ENCODE data around the gene CAPS. TPM values are rescaled to one million over a fixed set of nuclear protein-coding genes. Genes with fewer than 3 reads are reported as not detected.

CAPS gene
- total and polyA plus RNA-seq, 5 donors from 2014 or later = 1.2 to 38.8 (median 2.9) TPM

- Histone ChIP-seq H3K9me3 (ENCODE audit: control insufficient read depth in 2 of 2, low read length in 2 of 2) (no peaks in the 10 kb centered on the region), H3K4me1 (ENCODE audit: control insufficient read depth, insufficient read depth, low read length, poor library complexity, severe bottlenecking) (no peaks in the 10 kb centered on the region), H3K27ac (ENCODE audit: insufficient read depth, low read length, poor library complexity, severe bottlenecking) (no peak overlapping the region), H3K27me3 (ENCODE audit: control insufficient read depth, insufficient read depth, low read length) (no peaks in the 10 kb centered on the region), H3K4me3 (ENCODE audit: low read depth, low read length) (no peak overlapping the region), H3K36me3 (ENCODE audit: control insufficient read depth, insufficient read depth, low read length) (peaks cover 48% of the 10 kb centered on the region)
- no peaks in the 10 kb centered on the region for H3K4me1 Mint-ChIP-seq
- no peak overlapping the region for H3K4me3 Mint-ChIP-seq
- H3K27ac Mint-ChIP-seq = no peak overlapping the region
- ATAC-seq (ENCODE audit: low read depth in 2 of 2) (no peak), DNase-seq (no peak)
- no peaks in the 10 kb centered on the region for H3K27me3 Mint-ChIP-seq
- no peaks in the 10 kb centered on the region for H3K9me3 Mint-ChIP-seq
- H3K36me3 Mint-ChIP-seq = peaks cover 5% of the 10 kb centered on the region
Observed at GRCh38 chr19:5916181-5916708, 2.2 kb downstream of the CAPS start.

DNA sequence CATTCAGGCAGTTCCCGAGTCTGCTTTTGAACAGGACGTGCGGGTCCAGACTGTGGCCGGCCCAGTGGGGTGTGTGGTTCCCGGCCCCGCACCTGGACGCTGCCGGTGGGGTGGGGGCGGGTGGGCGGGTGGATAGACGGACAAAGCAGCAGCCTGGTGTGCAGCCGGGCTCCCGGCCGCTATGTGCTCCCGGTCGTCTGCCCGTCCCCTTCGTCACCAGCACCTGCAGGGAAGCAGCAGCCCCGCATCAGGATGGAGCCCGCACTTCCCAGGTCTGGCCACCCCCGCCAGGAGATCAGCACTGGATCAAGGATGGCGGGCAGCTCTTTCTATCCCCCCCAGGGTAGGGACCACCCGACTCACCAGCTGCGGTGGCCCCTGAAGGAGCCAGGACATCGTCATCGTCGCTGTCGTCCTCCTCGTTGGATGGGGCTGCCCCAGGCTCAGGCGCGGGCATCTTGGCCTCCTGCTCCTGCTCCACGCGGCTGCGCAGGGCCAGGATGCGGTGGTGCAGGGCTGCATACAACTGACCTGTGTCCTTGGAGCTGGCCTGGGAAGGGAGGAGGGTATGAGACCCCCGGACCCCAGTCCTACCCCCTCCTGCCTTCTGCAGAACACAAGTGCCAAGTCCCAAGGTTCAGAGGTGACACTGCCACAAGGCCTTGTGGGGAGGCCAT, 3.5 kb downstream of the CAPS start:
- H3K27me3 Mint-ChIP-seq = no peaks in the 10 kb centered on the region
- H3K9me3 Mint-ChIP-seq = no peaks in the 10 kb centered on the region
- no peak for ATAC-seq (ENCODE audit: low read depth in 2 of 2)
- Histone ChIP-seq H3K36me3 (ENCODE audit: control insufficient read depth, insufficient read depth, low read length) (peaks cover 61% of the 10 kb centered on the region), H3K27me3 (ENCODE audit: control insufficient read depth, insufficient read depth, low read length) (no peaks in the 10 kb centered on the region), H3K4me1 (ENCODE audit: control insufficient read depth, insufficient read depth, low read length, poor library complexity, severe bottlenecking) (no peaks in the 10 kb centered on the region), H3K4me3 (ENCODE audit: low read depth, low read length) (no peak overlapping the region), H3K27ac (ENCODE audit: insufficient read depth, low read length, poor library complexity, severe bottlenecking) (no peak overlapping the region), H3K9me3 (ENCODE audit: control insufficient read depth in 2 of 2, low read length in 2 of 2) (no peaks in the 10 kb centered on the region)
- peaks cover 14% of the 10 kb centered on the region for H3K36me3 Mint-ChIP-seq
- no peak for DNase-seq
- H3K4me3 Mint-ChIP-seq = no peak overlapping the region
- no peaks in the 10 kb centered on the region for H3K4me1 Mint-ChIP-seq
- H3K27ac Mint-ChIP-seq = no peak overlapping the region

DNA sequence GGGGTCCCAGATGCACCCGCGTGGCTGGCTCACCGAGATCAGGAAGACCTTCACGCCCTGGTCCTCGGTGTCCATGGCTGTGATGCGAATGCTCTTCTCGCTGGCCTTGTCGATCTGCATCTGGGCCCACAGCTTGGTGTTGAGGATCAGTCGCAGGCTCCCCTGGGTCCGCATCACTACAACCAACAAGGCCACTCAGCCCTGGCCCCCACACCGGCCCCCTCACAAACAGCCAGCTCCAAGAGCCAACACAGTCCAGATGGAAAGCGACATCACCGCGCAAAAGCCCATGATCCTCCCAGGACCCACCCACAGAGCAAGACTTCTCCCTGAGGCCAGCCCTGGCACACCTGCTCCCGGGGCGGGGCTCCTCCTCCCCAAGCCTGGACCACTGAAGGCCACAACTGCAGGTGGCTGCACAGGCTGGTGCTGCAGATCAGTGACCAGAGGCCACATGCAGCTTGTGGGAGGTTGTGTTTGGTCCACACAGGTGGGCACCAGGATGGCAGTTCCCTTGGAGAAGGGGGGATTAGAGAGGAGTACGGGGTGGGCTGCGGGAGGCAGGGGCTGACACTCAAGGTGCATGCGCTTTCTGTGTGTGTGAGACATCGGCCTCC, 4.5 kb downstream of the CAPS start:
- H3K4me3 Mint-ChIP-seq = no peak overlapping the region
- H3K27me3 ChIP-seq (ENCODE audit: control insufficient read depth, insufficient read depth, low read length) = no peaks in the 10 kb centered on the region
- no peaks in the 10 kb centered on the region for H3K27me3 Mint-ChIP-seq
- no peak for ATAC-seq (ENCODE audit: low read depth in 2 of 2)
- H3K9me3 ChIP-seq (ENCODE audit: control insufficient read depth in 2 of 2, low read length in 2 of 2) = no peaks in the 10 kb centered on the region
- H3K9me3 Mint-ChIP-seq = no peaks in the 10 kb centered on the region
- no peak for DNase-seq
- H3K4me1 Mint-ChIP-seq = peaks cover 0 to 3% (median 0%) of the 10 kb centered on the region in 4 donors
- H3K4me1 ChIP-seq (ENCODE audit: control insufficient read depth, insufficient read depth, low read length, poor library complexity, severe bottlenecking) = no peaks in the 10 kb centered on the region
- peaks cover 18% of the 10 kb centered on the region for H3K36me3 Mint-ChIP-seq
- no peak overlapping the region for H3K4me3 ChIP-seq (ENCODE audit: low read depth, low read length)
- no peak overlapping the region for H3K27ac Mint-ChIP-seq
- no peak overlapping the region for H3K27ac ChIP-seq (ENCODE audit: insufficient read depth, low read length, poor library complexity, severe bottlenecking)
- H3K36me3 ChIP-seq (ENCODE audit: control insufficient read depth, insufficient read depth, low read length) = peaks cover 70% of the 10 kb centered on the region

DNA sequence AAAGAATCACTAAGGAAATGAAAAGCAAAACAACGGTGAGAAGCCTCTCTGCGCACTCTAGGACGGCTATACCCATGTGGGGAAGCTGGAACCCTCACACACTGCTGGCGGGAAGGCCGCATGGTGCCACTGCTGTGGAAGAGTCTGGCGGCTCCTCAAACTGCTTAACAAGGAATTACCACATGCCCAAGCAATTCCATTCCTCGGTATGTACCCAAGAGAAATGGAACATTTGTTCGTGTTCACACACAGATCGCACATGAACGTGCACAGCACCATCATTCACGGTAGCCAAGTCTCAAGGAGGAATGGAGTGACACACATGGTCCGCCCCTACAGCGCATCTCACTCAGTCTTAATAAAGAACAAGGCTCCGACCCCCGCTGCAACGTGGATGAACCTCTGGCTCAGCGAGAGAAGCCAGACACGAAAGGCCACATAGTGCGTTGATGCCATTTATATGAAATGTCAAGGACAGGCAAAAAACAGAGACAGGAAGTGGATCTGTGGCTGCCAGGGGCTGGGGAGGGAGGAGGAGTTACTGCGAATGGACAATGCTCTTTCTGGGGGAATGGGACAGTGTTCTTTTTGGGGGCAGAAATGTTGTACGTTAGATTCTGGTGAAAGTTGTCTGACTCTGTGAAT, 7.6 kb downstream of the CAPS start:
- Histone ChIP-seq H3K36me3 (ENCODE audit: control insufficient read depth, insufficient read depth, low read length) (peaks cover 91% of the 10 kb centered on the region), H3K4me1 (ENCODE audit: control insufficient read depth, insufficient read depth, low read length, poor library complexity, severe bottlenecking) (no peaks in the 10 kb centered on the region), H3K9me3 (ENCODE audit: control insufficient read depth in 2 of 2, low read length in 2 of 2) (no peaks in the 10 kb centered on the region), H3K27me3 (ENCODE audit: control insufficient read depth, insufficient read depth, low read length) (no peaks in the 10 kb centered on the region), H3K27ac (ENCODE audit: insufficient read depth, low read length, poor library complexity, severe bottlenecking) (no peak overlapping the region), H3K4me3 (ENCODE audit: low read depth, low read length) (no peak overlapping the region)
- no peaks in the 10 kb centered on the region for H3K9me3 Mint-ChIP-seq
- H3K27ac Mint-ChIP-seq = peak overlapping the region in 1 of 3 donors; percentile 38
- no peak for DNase-seq
- no peak for ATAC-seq (ENCODE audit: low read depth in 2 of 2)
- no peak overlapping the region for H3K4me3 Mint-ChIP-seq
- H3K4me1 Mint-ChIP-seq = peaks cover 0 to 3% (median 0%) of the 10 kb centered on the region in 4 donors
- no peaks in the 10 kb centered on the region for H3K27me3 Mint-ChIP-seq
- peaks cover 16% of the 10 kb centered on the region for H3K36me3 Mint-ChIP-seq

DNA sequence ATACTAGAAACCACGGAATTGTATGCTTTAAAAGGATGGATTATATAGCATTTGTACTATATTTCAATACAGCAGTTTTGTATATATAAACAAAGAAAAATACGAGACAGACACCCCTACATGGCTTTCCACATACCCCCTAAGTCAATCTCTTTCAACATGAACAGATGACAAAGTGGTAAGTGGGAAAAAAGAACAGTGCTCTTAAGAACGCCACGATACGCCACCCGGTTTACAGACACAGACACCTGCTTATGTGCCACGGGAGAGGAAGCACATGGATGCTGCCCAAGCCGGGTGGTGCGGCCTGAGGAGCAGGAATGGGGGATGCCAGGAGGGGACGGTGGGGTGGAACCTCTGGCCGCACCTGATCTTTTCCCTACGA, 8.1 kb downstream of the CAPS start:
- Mint-ChIP-seq H3K27me3 (no peaks in the 10 kb centered on the region), H3K36me3 (peaks cover 16% of the 10 kb centered on the region), H3K4me3 (no peak overlapping the region), H3K4me1 (peaks cover 0 to 3% (median 0%) of the 10 kb centered on the region in 4 donors), H3K9me3 (no peaks in the 10 kb centered on the region), H3K27ac (peak overlapping the region in 1 of 3 donors; percentile 38)
- no peak for DNase-seq
- H3K4me3 ChIP-seq (ENCODE audit: low read depth, low read length) = no peak overlapping the region
- no peaks in the 10 kb centered on the region for H3K4me1 ChIP-seq (ENCODE audit: control insufficient read depth, insufficient read depth, low read length, poor library complexity, severe bottlenecking)
- no peak overlapping the region for H3K27ac ChIP-seq (ENCODE audit: insufficient read depth, low read length, poor library complexity, severe bottlenecking)
- no peak for ATAC-seq (ENCODE audit: low read depth in 2 of 2)
- H3K9me3 ChIP-seq (ENCODE audit: control insufficient read depth in 2 of 2, low read length in 2 of 2) = no peaks in the 10 kb centered on the region
- H3K27me3 ChIP-seq (ENCODE audit: control insufficient read depth, insufficient read depth, low read length) = no peaks in the 10 kb centered on the region
- peaks cover 91% of the 10 kb centered on the region for H3K36me3 ChIP-seq (ENCODE audit: control insufficient read depth, insufficient read depth, low read length)

GRCh38 chr19:5923356-5923755, 9.3 kb downstream of the CAPS start:
- no peak for ATAC-seq (ENCODE audit: low read depth in 2 of 2)
- H3K36me3 ChIP-seq (ENCODE audit: control insufficient read depth, insufficient read depth, low read length) = peaks cover 92% of the 10 kb centered on the region
- Mint-ChIP-seq H3K4me3 (no peak overlapping the region), H3K27me3 (no peaks in the 10 kb centered on the region), H3K36me3 (peaks cover 23% of the 10 kb centered on the region), H3K27ac (no peak overlapping the region), H3K9me3 (peaks cover 0 to under 1% (median 0%) of the 10 kb centered on the region in 7 donors), H3K4me1 (peaks cover 0 to 3% (median 0%) of the 10 kb centered on the region in 4 donors)
- H3K27me3 ChIP-seq (ENCODE audit: control insufficient read depth, insufficient read depth, low read length) = no peaks in the 10 kb centered on the region
- no peaks in the 10 kb centered on the region for H3K4me1 ChIP-seq (ENCODE audit: control insufficient read depth, insufficient read depth, low read length, poor library complexity, severe bottlenecking)
- H3K4me3 ChIP-seq (ENCODE audit: low read depth, low read length) = no peak overlapping the region
- no peaks in the 10 kb centered on the region for H3K9me3 ChIP-seq (ENCODE audit: control insufficient read depth in 2 of 2, low read length in 2 of 2)
- no peak overlapping the region for H3K27ac ChIP-seq (ENCODE audit: insufficient read depth, low read length, poor library complexity, severe bottlenecking)
- DNase-seq = no peak

DNA sequence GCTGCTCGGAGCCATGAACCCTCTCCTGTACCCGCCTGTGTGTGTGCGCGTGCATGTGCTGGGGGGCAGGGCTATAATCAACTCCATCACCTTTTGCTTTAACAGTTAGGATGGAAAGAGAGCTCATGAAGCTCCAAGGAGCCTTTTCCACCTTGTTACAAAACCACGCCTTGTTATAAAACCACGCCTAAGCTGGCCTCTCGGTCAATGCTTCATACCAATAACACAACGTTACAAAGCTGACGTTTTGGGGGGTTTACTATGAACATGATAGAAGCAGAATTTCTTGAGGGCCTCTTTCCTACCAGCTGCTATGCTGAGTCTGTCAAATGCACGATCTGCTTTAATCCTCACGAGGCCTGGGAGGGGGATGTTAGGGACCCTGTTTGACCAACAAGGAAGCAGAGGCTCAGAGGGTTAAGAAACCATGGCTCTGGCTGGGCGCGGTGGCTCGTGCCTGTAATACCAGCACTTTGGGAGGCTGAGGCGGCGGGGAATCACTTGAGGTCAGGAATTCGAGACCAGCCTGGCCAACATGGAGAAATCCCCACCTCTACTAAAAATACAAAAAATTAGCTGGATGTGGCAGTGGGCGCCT, 11.9 kb downstream of the CAPS start:
- Mint-ChIP-seq H3K4me3 (no peak overlapping the region), H3K36me3 (peaks cover 37% of the 10 kb centered on the region), H3K9me3 (peaks cover 0 to 1% (median 0%) of the 10 kb centered on the region in 7 donors), H3K27me3 (no peaks in the 10 kb centered on the region), H3K27ac (no peak overlapping the region), H3K4me1 (peaks cover 0 to 3% (median 0%) of the 10 kb centered on the region in 4 donors)
- H3K9me3 ChIP-seq (ENCODE audit: control insufficient read depth in 2 of 2, low read length in 2 of 2) = no peaks in the 10 kb centered on the region
- DNase-seq (no peak), ATAC-seq (ENCODE audit: low read depth in 2 of 2) (no peak)
- H3K4me1 ChIP-seq (ENCODE audit: control insufficient read depth, insufficient read depth, low read length, poor library complexity, severe bottlenecking) = no peaks in the 10 kb centered on the region
- H3K4me3 ChIP-seq (ENCODE audit: low read depth, low read length) = no peak overlapping the region
- H3K36me3 ChIP-seq (ENCODE audit: control insufficient read depth, insufficient read depth, low read length) = peaks cover 96% of the 10 kb centered on the region
- no peak overlapping the region for H3K27ac ChIP-seq (ENCODE audit: insufficient read depth, low read length, poor library complexity, severe bottlenecking)
- H3K27me3 ChIP-seq (ENCODE audit: control insufficient read depth, insufficient read depth, low read length) = no peaks in the 10 kb centered on the region
